Lower leg skin (tissue), 4 donors: ENCODE results near the gene TNNT2. TPM values are rescaled to one million over a fixed set of nuclear protein-coding genes. Genes with fewer than 3 reads are reported as not detected.

Source experiments
- DNase-seq, 2 donors: peaks; one replicate each; pipeline ENCODE4 v3.0.0-alpha.2; 2019; ENCODE audit warnings: low spot score in 2 of 2
- H3K4me3 ChIP-seq: fragments of 200-600 bp; sonication (generic); 2 replicates; pipeline ENCODE4 v1.5.1; 2017; ENCODE audit warnings: mild to moderate bottlenecking, low read depth; ENCODE audit not compliant: poor library complexity, severe bottlenecking
- POLR2A ChIP-seq, 2 donors: fragments of 450-650 bp; IDR thresholded peaks; one replicate each; pipeline ENCODE4 v1.6.1; 2016 to 2017; ENCODE audit warnings: antibody characterized with exemption in 2 of 2, mild to moderate bottlenecking in 1 of 2, moderate library complexity in 1 of 2
- WGBS, 2 donors: methylation state at CpG; one replicate each; pipeline ENCODE4 v1.1.5; 2018; 5-methylcytosine and 5-hydroxymethylcytosine counted together
- intact Hi-C: fragments of 100-400 bp; cut with DNase I; formaldehyde crosslinking; loops from one replicate; pipeline ENCODE4 v1.15.0; 2023; ENCODE audit warnings: low total_unique reads
- total RNA-seq, 4 donors: library from RNA; depleted of rRNA; stranded (reverse); fragments of >200 nt; gene quantifications; one replicate each; pipeline ENCODE4 v1.1.0, GENCODE V29; 2016
- TF ChIP-seq, protein P1 (sequence below), 3 donors: fragments of 450-650 bp; IDR thresholded peaks; one replicate each; pipeline ENCODE4 v1.5.1; 2016; ENCODE audit warnings: antibody characterized with exemption in 3 of 3, mild to moderate bottlenecking in 3 of 3, moderate library complexity in 2 of 3

TNNT2 gene
- total RNA-seq, 4 donors from 2014 or later, result 6.6 to 28.3 (median 20.5) TPM

DNA sequence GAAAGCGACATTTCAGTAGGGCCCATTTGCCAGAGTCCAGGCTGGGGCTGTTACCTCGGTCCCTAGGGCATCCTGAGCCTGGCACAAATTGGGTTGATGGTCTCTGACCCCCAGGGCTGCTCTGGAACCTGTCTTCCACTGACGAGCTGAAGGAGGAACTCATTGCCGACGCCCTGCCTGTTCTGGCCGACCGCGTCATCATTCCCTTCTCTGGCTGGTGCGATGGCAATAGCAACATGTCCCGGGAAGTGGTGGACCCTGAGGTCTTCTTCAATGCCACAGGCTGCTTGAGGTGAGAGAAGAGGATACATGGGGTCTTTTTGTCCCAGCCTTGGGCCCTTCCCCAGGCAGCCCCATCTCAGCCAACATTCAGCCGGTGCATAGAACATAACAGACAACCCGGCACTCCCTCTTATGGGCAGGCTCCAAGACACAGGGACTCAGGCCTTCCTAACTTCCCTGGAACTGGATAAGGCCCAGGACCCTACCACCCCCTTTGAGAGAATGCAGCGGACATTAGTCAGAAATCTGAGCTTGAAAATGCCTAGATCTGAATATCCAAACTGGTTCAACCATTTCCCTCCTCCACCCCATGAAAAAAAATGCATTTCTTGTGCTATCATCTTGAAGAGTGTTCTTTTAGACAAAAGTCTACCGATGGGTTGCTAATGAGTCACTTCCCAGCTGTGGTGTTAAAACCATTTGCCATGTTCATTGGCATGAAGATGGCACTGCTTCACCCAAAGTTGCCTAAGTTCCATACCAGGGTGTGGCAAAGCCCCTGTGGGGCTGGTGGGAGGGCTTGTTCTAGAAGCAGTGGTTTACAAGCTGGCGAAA, 58.8 kb downstream of the TNNT2 start:
- WGBS, 2 donors, result 56 to 77% methylated on average over 12 to 15 of the region's 15 CpGs
- no peak overlapping the region for H3K4me3 ChIP-seq
- no peak for DNase-seq
- intact Hi-C loops, result no loop called here
- TF ChIP-seq, protein P1, sequence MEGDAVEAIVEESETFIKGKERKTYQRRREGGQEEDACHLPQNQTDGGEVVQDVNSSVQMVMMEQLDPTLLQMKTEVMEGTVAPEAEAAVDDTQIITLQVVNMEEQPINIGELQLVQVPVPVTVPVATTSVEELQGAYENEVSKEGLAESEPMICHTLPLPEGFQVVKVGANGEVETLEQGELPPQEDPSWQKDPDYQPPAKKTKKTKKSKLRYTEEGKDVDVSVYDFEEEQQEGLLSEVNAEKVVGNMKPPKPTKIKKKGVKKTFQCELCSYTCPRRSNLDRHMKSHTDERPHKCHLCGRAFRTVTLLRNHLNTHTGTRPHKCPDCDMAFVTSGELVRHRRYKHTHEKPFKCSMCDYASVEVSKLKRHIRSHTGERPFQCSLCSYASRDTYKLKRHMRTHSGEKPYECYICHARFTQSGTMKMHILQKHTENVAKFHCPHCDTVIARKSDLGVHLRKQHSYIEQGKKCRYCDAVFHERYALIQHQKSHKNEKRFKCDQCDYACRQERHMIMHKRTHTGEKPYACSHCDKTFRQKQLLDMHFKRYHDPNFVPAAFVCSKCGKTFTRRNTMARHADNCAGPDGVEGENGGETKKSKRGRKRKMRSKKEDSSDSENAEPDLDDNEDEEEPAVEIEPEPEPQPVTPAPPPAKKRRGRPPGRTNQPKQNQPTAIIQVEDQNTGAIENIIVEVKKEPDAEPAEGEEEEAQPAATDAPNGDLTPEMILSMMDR (IDR thresholded peaks at IDR 0.05), result no peak
- no peak for TF ChIP-seq POLR2A (IDR thresholded peaks at IDR 0.05)

DNA sequence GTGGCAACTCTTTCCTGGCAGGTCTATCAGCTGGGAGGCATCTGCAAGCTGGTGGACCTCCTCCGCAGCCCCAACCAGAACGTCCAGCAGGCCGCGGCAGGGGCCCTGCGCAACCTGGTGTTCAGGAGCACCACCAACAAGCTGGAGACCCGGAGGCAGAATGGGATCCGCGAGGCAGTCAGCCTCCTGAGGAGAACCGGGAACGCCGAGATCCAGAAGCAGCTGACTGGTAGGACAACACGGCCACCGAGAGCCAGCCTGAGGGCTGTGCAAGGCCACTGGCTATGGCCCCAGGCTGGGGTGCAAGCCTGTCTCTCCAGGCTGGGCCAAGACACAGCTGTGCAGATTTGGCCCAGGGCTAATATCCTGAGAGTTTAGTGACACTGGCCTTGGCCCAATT, 59.9 kb downstream of the TNNT2 start:
- no peak for DNase-seq
- WGBS, 2 donors, result 85 to 87% methylated on average over 8 to 10 of the region's 13 CpGs
- TF ChIP-seq, protein P1 (IDR thresholded peaks at IDR 0.05), result no peak
- TF ChIP-seq POLR2A (IDR thresholded peaks at IDR 0.05), result no peak
- no peak overlapping the region for H3K4me3 ChIP-seq
- intact Hi-C loops, result no loop called here

DNA sequence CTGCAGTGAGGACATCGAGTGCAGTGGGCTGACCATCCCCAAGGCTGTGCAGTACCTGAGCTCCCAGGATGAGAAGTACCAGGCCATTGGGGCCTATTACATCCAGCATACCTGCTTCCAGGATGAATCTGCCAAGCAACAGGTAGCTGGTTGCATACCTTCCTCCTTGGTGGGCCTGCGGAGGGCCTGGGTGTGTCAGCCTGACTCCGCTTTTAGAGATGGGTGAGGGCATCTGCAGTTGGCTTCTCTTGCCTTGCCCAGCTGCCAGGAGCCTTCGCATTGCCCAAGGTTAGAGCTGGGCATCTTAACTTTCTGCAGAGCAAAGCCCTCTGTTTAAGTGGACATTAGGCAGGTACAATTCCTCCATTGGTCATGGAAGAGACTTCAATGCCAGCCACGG, 60.9 kb downstream of the TNNT2 start:
- TF ChIP-seq, protein P1 (IDR thresholded peaks at IDR 0.05), result no peak
- TF ChIP-seq POLR2A (IDR thresholded peaks at IDR 0.05), result no peak
- intact Hi-C loops, result no loop called here
- no peak for DNase-seq
- no peak overlapping the region for H3K4me3 ChIP-seq
- WGBS, 2 donors, result 76 to 83% methylated on average over 5 of the region's 5 CpGs

DNA sequence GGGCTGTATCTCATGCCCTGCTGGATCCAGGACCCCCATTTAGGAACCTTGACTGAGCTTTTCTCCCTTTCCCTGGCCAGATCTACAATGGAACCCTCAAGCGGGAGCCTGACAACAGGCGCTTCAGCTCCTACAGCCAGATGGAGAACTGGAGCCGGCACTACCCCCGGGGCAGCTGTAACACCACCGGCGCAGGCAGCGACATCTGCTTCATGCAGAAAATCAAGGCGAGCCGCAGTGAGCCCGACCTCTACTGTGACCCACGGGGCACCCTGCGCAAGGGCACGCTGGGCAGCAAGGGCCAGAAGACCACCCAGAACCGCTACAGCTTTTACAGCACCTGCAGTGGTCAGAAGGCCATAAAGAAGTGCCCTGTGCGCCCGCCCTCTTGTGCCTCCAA, 64.4 kb downstream of the TNNT2 start:
- no peak for TF ChIP-seq POLR2A (IDR thresholded peaks at IDR 0.05)
- TF ChIP-seq, protein P1 (IDR thresholded peaks at IDR 0.05), result no peak
- intact Hi-C loops, result no loop called here
- 80 to 89% methylated on average over 12 to 16 of the region's 16 CpGs for WGBS, 2 donors
- DNase-seq, result no peak
- H3K4me3 ChIP-seq, result no peak overlapping the region

DNA sequence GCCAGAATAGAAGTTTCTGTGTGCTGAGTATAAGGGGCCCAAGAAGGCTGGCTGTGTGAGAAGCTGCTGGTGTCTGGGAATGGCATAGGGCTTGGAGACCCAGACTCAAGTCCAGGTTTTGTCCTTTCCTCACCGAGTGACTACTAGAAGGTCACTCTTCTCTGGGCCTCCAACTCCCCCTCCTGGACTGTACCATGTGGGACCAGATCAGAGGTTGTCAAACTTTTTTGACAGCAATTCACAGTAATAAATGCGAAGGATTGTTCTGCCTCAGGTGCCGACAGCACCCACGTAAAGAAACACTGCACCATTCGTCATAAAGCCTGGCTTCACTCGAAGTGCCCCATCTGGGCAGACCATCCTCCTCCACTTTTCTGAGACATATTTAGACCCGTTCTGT, 65.2 kb downstream of the TNNT2 start:
- 39 to 68% methylated on average over 7 of the region's 7 CpGs for WGBS, 2 donors
- TF ChIP-seq, protein P1 (IDR thresholded peaks at IDR 0.05), result no peak
- no peak for TF ChIP-seq POLR2A (IDR thresholded peaks at IDR 0.05)
- H3K4me3 ChIP-seq, result no peak overlapping the region
- intact Hi-C loops, result no loop called here
- no peak for DNase-seq
